NCI-H2081 (cell line): ENCODE measurements around the gene SYF2.
"Not testable (repeated sequence)": the region's sequence is repeated elsewhere in the genome, so short reads cannot be mapped to it uniquely, and the experiment has no call there.

Experiments used
- DNase-seq, 2 experiments: peaks; one replicate each; lab custom pipeline; 2025; lab: John Stamatoyannopoulos, UW

The SYF2 gene

GRCh38 chr1:25232027-25232865 is at the start of gene SYF2:
Gene SYF2 (minus strand): TSS chr1:25232502. CDS start chr1:25232467, 35 bp downstream.
- DNase-seq, result peak; percentile 88 to 93

GRCh38 chr1:25279693-25280111 is 47.4 kb upstream of the SYF2 start:
- DNase-seq, result not testable (repeated sequence)

GRCh38 chr1:25278790-25279189 is 46.5 kb upstream of the SYF2 start:
- not testable (repeated sequence) for DNase-seq

- DNase-seq, result not testable (repeated sequence)
Measured at GRCh38 chr1:25278358-25278757, 46.1 kb upstream of the SYF2 start.

- not testable (repeated sequence) for DNase-seq
Measured at GRCh38 chr1:25277295-25277694, 45.0 kb upstream of the SYF2 start.

GRCh38 chr1:25275648-25276047 is 43.3 kb upstream of the SYF2 start:
- DNase-seq, result not testable (repeated sequence)

- DNase-seq, result not testable (repeated sequence)
Measured at GRCh38 chr1:25272238-25272637, 39.9 kb upstream of the SYF2 start, which contains the start of gene RHD. Gene RHD (plus strand): TSS chr1:25272509. CDS start chr1:25272548, 39 bp downstream.

GRCh38 chr1:25268143-25268760 is 36.0 kb upstream of the SYF2 start:
- DNase-seq, result not testable (repeated sequence)

- peak in 1 of 2 experiments; percentile 44 for DNase-seq
Measured at GRCh38 chr1:25267288-25268142, 35.2 kb upstream of the SYF2 start.

- not testable (repeated sequence) for DNase-seq
Measured at GRCh38 chr1:25266554-25267287, 34.4 kb upstream of the SYF2 start.

- DNase-seq, result not testable (repeated sequence)
Measured at GRCh38 chr1:25260336-25260735, 28.0 kb upstream of the SYF2 start.

GRCh38 chr1:25259813-25260212 is 27.5 kb upstream of the SYF2 start:
- not testable (repeated sequence) for DNase-seq

- DNase-seq, result no peak
Measured at GRCh38 chr1:25257196-25257595, 24.9 kb upstream of the SYF2 start.

GRCh38 chr1:25256578-25256965 is 24.3 kb upstream of the SYF2 start:
- no peak for DNase-seq

GRCh38 chr1:25255706-25256577 is 23.6 kb upstream of the SYF2 start:
- no peak for DNase-seq

GRCh38 chr1:25253911-25254310 is 21.6 kb upstream of the SYF2 start:
- no peak for DNase-seq

- DNase-seq, result no peak
Measured at GRCh38 chr1:25247829-25248754, 15.8 kb upstream of the SYF2 start.

- DNase-seq, result peak; percentile 98
Measured at GRCh38 chr1:25247024-25247828, 14.9 kb upstream of the SYF2 start, which contains the start of gene RSRP1. Gene RSRP1 (minus strand): TSS chr1:25247454. CDS start chr1:25246963, 491 bp downstream.
